ENCODE results near the gene ZNF740. TPM values are rescaled to one million over a fixed set of nuclear protein-coding genes. Genes with fewer than 3 reads are reported as not detected.

Gene ZNF740
- total and polyA plus RNA-seq, 10 of the 15 experiments (the other 5 are each of a cell fraction or from before 2014, with no cell fraction given), result 1.4 to 33.6 (median 11.3) TPM

DNA sequence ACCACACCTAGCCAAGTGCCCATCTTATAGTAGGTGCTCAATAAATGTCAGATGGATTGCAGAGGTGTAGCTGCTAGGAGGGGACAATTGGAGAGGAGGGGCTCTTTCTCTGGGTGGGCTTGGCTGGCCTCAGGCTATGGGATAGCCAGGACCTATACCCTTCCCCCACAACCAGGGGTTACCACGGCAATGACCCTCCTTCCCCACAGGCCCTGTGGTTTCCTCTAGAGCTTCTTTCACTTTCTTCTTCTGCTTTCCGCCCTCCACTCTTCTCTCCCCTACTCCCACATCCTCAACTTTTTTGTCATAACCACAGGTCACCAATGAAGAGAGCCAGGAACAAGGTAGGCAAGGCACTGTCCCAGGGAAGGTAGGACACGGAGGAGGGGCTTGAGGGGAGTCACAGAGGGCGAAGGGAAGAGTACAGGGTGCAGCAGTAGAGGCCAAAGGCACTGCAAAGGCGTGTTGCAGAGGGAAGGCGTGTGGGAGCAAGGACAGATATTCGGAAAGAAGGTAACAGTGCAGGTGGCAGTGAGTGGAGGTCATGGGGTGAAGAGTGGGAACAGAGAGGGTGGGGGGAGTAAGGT lies 28.4 kb downstream of the ZNF740 start (continued):
- TF ChIP-seq SUZ12 (IDR thresholded peaks at IDR 0.05; ENCODE audit: unreplicated experiment), result no peak
- no peak for TF ChIP-seq HDAC6 (IDR thresholded peaks at IDR 0.05; ENCODE audit: unreplicated experiment)
- TF ChIP-seq, protein P1, sequence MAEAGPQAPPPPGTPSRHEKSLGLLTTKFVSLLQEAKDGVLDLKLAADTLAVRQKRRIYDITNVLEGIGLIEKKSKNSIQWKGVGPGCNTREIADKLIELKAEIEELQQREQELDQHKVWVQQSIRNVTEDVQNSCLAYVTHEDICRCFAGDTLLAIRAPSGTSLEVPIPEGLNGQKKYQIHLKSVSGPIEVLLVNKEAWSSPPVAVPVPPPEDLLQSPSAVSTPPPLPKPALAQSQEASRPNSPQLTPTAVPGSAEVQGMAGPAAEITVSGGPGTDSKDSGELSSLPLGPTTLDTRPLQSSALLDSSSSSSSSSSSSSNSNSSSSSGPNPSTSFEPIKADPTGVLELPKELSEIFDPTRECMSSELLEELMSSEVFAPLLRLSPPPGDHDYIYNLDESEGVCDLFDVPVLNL (IDR thresholded peaks at IDR 0.05; ENCODE audit: low read depth, low read length), result no peak
- TF ChIP-seq CBX5 (IDR thresholded peaks at IDR 0.05; ENCODE audit: low read depth), result no peak
- 0 out of 2 replicates have a peak, but pooled peaks have one; percentile 28 for TF ChIP-seq BCL11A (IDR thresholded peaks at IDR 0.05; ENCODE audit: low read depth, low read length)
- peak; percentile 93 for TF ChIP-seq IKZF1 (conservative IDR thresholded peaks at IDR 0.05)
- TF ChIP-seq, protein P2, sequence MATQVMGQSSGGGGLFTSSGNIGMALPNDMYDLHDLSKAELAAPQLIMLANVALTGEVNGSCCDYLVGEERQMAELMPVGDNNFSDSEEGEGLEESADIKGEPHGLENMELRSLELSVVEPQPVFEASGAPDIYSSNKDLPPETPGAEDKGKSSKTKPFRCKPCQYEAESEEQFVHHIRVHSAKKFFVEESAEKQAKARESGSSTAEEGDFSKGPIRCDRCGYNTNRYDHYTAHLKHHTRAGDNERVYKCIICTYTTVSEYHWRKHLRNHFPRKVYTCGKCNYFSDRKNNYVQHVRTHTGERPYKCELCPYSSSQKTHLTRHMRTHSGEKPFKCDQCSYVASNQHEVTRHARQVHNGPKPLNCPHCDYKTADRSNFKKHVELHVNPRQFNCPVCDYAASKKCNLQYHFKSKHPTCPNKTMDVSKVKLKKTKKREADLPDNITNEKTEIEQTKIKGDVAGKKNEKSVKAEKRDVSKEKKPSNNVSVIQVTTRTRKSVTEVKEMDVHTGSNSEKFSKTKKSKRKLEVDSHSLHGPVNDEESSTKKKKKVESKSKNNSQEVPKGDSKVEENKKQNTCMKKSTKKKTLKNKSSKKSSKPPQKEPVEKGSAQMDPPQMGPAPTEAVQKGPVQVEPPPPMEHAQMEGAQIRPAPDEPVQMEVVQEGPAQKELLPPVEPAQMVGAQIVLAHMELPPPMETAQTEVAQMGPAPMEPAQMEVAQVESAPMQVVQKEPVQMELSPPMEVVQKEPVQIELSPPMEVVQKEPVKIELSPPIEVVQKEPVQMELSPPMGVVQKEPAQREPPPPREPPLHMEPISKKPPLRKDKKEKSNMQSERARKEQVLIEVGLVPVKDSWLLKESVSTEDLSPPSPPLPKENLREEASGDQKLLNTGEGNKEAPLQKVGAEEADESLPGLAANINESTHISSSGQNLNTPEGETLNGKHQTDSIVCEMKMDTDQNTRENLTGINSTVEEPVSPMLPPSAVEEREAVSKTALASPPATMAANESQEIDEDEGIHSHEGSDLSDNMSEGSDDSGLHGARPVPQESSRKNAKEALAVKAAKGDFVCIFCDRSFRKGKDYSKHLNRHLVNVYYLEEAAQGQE (IDR thresholded peaks at IDR 0.05; ENCODE audit: low read depth, low read length), result no peak
- no peak for TF ChIP-seq CBX3 (IDR thresholded peaks at IDR 0.05; ENCODE audit: borderline replicate concordance, low read depth)
- TF ChIP-seq STAT3 (IDR thresholded peaks at IDR 0.05; ENCODE audit: low read depth, low read length), result no peak
- TF ChIP-seq ETV6 (conservative IDR thresholded peaks at IDR 0.05 in 1 of 2, IDR thresholded peaks at IDR 0.05 in 1 of 2; ENCODE audit: borderline replicate concordance in 1 of 2, low read depth in 1 of 2), result peak in 1 of 2 experiments; percentile 75; a peak in 2 of 4 replicates
- no peak for TF ChIP-seq ESRRA (IDR thresholded peaks at IDR 0.05; ENCODE audit: low read length)
- TF ChIP-seq CHD2 (IDR thresholded peaks at IDR 0.05; ENCODE audit: borderline replicate concordance, low read depth, low read length), result peak; percentile 83
- TF ChIP-seq FOXK2 (IDR thresholded peaks at IDR 0.05), result no peak
- TF ChIP-seq, protein P3, sequence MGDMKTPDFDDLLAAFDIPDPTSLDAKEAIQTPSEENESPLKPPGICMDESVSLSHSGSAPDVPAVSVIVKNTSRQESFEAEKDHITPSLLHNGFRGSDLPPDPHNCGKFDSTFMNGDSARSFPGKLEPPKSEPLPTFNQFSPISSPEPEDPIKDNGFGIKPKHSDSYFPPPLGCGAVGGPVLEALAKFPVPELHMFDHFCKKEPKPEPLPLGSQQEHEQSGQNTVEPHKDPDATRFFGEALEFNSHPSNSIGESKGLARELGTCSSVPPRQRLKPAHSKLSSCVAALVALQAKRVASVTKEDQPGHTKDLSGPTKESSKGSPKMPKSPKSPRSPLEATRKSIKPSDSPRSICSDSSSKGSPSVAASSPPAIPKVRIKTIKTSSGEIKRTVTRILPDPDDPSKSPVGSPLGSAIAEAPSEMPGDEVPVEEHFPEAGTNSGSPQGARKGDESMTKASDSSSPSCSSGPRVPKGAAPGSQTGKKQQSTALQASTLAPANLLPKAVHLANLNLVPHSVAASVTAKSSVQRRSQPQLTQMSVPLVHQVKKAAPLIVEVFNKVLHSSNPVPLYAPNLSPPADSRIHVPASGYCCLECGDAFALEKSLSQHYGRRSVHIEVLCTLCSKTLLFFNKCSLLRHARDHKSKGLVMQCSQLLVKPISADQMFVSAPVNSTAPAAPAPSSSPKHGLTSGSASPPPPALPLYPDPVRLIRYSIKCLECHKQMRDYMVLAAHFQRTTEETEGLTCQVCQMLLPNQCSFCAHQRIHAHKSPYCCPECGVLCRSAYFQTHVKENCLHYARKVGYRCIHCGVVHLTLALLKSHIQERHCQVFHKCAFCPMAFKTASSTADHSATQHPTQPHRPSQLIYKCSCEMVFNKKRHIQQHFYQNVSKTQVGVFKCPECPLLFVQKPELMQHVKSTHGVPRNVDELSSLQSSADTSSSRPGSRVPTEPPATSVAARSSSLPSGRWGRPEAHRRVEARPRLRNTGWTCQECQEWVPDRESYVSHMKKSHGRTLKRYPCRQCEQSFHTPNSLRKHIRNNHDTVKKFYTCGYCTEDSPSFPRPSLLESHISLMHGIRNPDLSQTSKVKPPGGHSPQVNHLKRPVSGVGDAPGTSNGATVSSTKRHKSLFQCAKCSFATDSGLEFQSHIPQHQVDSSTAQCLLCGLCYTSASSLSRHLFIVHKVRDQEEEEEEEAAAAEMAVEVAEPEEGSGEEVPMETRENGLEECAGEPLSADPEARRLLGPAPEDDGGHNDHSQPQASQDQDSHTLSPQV (IDR thresholded peaks at IDR 0.05), result no peak
- TF ChIP-seq, protein P4, sequence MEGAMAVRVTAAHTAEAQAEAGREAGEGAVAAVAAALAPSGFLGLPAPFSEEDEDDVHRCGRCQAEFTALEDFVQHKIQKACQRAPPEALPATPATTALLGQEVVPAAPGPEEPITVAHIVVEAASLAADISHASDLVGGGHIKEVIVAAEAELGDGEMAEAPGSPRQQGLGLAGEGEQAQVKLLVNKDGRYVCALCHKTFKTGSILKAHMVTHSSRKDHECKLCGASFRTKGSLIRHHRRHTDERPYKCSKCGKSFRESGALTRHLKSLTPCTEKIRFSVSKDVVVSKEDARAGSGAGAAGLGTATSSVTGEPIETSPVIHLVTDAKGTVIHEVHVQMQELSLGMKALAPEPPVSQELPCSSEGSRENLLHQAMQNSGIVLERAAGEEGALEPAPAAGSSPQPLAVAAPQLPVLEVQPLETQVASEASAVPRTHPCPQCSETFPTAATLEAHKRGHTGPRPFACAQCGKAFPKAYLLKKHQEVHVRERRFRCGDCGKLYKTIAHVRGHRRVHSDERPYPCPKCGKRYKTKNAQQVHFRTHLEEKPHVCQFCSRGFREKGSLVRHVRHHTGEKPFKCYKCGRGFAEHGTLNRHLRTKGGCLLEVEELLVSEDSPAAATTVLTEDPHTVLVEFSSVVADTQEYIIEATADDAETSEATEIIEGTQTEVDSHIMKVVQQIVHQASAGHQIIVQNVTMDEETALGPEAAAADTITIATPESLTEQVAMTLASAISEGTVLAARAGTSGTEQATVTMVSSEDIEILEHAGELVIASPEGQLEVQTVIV (IDR thresholded peaks at IDR 0.05; ENCODE audit: borderline replicate concordance, partially characterized antibody), result no peak
- no peak for TF ChIP-seq TCF3 (IDR thresholded peaks at IDR 0.05; ENCODE audit: borderline replicate concordance, insufficient read depth, low read depth, low read length)
- no peak for TF ChIP-seq ZZZ3 (IDR thresholded peaks at IDR 0.05; ENCODE audit: control insufficient read depth, insufficient read length, low read depth)
- no peak for TF ChIP-seq SRF (IDR thresholded peaks at IDR 0.05; ENCODE audit: low read depth in 2 of 2, low read length in 2 of 2)

Data from GM12878 (cell line).